ENCODE results near the gene KLK15. TPM values are rescaled to one million over a fixed set of nuclear protein-coding genes. Genes with fewer than 3 reads are reported as not detected.

The KLK15 gene
- total RNA-seq, 4 donors from 2014 or later, result not detected

- 60 to 69% methylated on average over 1 to 5 of the region's 7 CpGs for WGBS, 2 donors (ENCODE audit: low coverage in 1 of 2)
- no peaks in the 10 kb centered on the region for H3K36me3 ChIP-seq
- H3K4me3 ChIP-seq, result no peak overlapping the region
- no peak for ATAC-seq
- no peak overlapping the region for H3K27ac ChIP-seq
- TF ChIP-seq CTCF (IDR thresholded peaks at IDR 0.05), result no peak
- no peak for TF ChIP-seq POLR2AphosphoS5 (IDR thresholded peaks at IDR 0.05)
- TF ChIP-seq POLR2A (IDR thresholded peaks at IDR 0.05), result no peak
- no peak for TF ChIP-seq EP300 (IDR thresholded peaks at IDR 0.05)
- peaks cover 41% of the 10 kb centered on the region for H3K27me3 ChIP-seq
- H3K9me3 ChIP-seq, result peaks cover 0 to 32% (median 0%) of the 10 kb centered on the region in 3 donors
- H3K4me1 ChIP-seq, result no peaks in the 10 kb centered on the region
Observed at GRCh38 chr19:50843701-50844221, 10.4 kb upstream of the KLK15 start.

DNA sequence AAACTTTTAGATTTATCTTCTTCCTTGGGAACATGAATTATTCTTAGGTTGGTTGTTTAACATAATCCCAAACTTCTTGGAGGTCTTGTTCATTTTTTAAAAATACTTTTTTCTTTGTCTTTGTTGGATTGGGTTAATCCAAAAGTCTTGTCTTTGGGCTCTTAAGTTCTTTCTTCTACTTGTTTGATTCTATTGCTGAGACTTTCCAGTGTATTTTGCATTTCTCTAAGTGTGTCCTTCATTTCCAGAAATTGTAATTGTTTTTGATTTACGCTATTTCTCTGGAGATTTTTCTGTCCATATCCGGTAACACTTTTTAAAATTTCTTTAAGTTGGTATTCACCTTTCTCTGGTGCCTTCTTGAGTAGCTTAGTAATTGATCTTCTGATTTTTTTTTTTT lies 9.8 kb upstream of the KLK15 start:
- H3K36me3 ChIP-seq, result no peaks in the 10 kb centered on the region
- H3K27ac ChIP-seq, result no peak overlapping the region
- TF ChIP-seq CTCF (IDR thresholded peaks at IDR 0.05) (no peak), EP300 (IDR thresholded peaks at IDR 0.05) (no peak), POLR2A (IDR thresholded peaks at IDR 0.05) (no peak), POLR2AphosphoS5 (IDR thresholded peaks at IDR 0.05) (no peak)
- no peaks in the 10 kb centered on the region for H3K4me1 ChIP-seq
- ATAC-seq, result no peak
- peaks cover 42% of the 10 kb centered on the region for H3K27me3 ChIP-seq
- H3K4me3 ChIP-seq, result no peak overlapping the region
- peaks cover 0 to 32% (median 0%) of the 10 kb centered on the region in 3 donors for H3K9me3 ChIP-seq
- 89 to 100% methylated on average over 1 to 2 of the region's 2 CpGs for WGBS, 2 donors (ENCODE audit: low coverage in 1 of 2)

- Histone ChIP-seq H3K4me1 (no peaks in the 10 kb centered on the region), H3K9me3 (peaks cover 0 to 32% (median 0%) of the 10 kb centered on the region in 3 donors), H3K27me3 (peaks cover 44% of the 10 kb centered on the region), H3K4me3 (no peak overlapping the region), H3K27ac (no peak overlapping the region), H3K36me3 (no peaks in the 10 kb centered on the region)
- TF ChIP-seq POLR2AphosphoS5 (IDR thresholded peaks at IDR 0.05), result no peak
- TF ChIP-seq EP300 (IDR thresholded peaks at IDR 0.05), result no peak
- no peak for TF ChIP-seq POLR2A (IDR thresholded peaks at IDR 0.05)
- TF ChIP-seq CTCF (IDR thresholded peaks at IDR 0.05), result no peak
- no peak for ATAC-seq
- WGBS, 2 donors (ENCODE audit: low coverage in 1 of 2), result 83 to 87% methylated on average over 6 of the region's 6 CpGs
Observed at GRCh38 chr19:50842130-50842529, 8.8 kb upstream of the KLK15 start.

DNA sequence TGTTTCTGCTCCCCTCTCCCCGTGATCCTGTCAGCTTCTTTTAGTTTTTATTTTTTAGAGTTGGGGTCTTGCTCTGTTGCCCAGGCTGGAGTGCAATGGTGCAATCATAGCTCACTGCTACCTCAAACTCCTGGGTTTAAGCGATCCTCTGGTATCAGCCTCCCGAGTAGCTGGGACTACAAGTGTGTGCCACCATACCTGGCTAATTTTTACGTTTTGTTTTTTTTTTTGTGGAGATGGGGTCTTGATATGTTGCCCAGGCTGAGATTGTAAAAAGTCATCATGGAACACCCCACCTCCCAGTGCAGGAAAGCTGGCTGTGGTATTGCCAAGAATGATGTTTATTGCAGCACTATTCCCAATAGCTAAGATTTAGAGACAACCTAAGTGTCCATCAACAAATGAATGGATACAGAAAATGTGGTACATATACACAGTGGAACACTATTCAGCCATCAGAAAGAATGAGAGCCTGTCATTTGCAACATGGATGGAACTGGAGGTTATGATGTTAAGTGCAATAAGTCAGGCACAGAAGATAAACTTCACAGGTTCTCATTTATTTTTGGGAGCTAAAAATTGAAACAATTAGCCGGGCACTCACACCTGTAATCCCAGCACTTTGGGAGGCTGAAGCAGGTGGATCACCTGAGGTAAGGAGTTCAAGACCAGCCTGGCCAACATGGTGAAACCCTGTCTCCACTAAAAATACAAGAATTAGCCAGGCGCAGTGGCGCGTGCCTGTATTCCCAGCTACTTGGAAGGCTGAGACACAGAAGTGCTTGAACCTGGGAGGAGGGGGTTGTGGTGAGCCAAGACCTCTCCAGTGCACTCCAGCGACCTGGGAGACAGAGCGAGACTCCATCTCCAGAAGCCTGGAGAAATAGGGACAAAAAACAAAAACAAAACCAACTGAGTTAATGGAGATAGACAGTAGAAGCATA lies 6.6 kb upstream of the KLK15 start:
- Histone ChIP-seq H3K27me3 (peaks cover 52% of the 10 kb centered on the region), H3K27ac (no peak overlapping the region), H3K9me3 (peaks cover 0 to 32% (median 0%) of the 10 kb centered on the region in 3 donors), H3K36me3 (no peaks in the 10 kb centered on the region), H3K4me3 (no peak overlapping the region), H3K4me1 (peaks cover 0 to 14% (median 5%) of the 10 kb centered on the region in 3 donors)
- WGBS, 2 donors (ENCODE audit: low coverage in 1 of 2), result 66 to 92% methylated on average over 4 to 5 of the region's 10 CpGs
- no peak for ATAC-seq
- no peak for TF ChIP-seq POLR2A (IDR thresholded peaks at IDR 0.05)
- TF ChIP-seq CTCF (IDR thresholded peaks at IDR 0.05), result no peak
- no peak for TF ChIP-seq POLR2AphosphoS5 (IDR thresholded peaks at IDR 0.05)
- no peak for TF ChIP-seq EP300 (IDR thresholded peaks at IDR 0.05)

All from gastroesophageal sphincter (tissue), 4 donors.